ENCODE measurements around the gene RALGPS1.
A peak's percentile ranks its signal among the peaks of the same experiment; 100 is the strongest.

RALGPS1 gene

GRCh38 chr9:126906091-126906490 is 8.5 kb upstream of the RALGPS1 start:
- no peak for DNase-seq

GRCh38 chr9:126907058-126907457 is 7.5 kb upstream of the RALGPS1 start:
- no peak for DNase-seq

GRCh38 chr9:126915281-126915816 is 767 bp downstream of the RALGPS1 start:
- no peak for DNase-seq

DNA sequence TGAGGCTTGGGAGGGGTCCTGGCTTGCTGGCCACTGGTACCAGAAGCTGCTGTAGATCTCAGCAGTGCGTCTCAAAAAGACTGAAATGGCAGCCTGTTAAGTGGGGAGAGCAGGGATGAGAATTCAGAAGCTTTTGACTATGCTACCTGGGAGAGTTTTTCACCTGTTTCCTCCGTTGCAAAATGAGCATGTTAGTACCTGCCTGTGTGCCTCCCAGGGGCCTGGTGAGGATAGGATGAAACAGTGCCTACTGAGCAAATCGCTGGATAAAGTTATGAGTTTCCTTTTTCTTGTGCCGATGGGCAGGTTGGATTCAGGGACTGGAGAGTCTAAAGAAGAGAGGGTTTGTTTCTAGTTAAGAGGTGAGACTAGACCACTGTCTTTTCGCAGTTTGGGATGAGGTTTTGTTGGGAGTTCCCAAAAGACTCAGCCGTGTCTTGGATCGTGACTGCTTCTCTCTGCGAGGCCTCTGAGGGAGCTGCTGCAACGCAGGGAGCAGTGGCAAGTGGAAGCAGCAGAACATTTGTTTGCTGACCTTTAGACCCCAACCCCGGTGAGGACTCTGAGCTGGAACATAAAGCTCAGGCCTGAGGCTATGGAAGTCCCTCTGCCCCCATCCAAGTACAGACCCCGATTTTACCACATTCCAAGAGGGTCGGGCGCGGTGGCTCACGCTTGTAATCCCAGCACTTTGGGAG is 1.4 kb downstream of the RALGPS1 start:
- no peak for DNase-seq

DNA sequence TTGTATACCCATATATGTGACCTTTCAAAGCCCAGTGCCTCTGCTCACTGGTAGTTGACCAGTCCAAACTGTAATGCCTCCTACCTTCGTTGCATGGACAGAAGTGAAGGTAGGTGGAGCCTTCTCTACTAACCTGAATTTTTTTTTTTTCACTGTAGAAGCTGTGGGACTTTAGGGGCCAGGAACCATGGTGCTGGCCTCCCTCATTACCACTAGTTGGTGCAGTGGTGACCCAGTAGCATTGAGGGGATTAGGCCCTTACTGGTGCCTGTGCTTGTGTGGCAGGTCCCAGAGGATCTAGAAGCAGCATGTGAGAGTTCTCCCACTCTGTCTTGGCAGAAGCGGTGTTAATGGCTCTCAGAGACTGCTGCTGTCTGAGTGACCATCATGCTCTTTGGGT is 2.3 kb downstream of the RALGPS1 start:
- DNase-seq = no peak

- no peak for DNase-seq
Observed at GRCh38 chr9:126919193-126919592, 4.6 kb downstream of the RALGPS1 start.

DNA sequence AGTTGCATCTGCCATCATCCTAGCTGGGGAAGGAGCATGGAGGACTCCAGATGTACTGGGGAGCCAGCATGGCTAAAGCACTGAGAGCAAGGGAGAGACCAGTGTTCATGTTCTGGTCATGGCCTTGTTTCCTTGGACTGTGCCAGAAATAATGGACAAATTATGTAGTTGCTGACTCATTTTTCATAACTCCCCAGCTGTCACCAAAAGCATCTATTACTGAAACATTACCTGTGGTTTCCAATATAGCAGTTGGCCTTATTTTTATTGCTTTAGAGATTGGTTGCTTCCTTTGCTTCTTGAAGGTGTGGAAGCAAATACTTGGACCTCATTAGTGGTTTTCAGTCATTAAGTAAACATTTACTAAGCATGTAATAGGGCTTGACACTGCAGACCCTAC is 11.3 kb downstream of the RALGPS1 start:
- no peak for DNase-seq

DNA sequence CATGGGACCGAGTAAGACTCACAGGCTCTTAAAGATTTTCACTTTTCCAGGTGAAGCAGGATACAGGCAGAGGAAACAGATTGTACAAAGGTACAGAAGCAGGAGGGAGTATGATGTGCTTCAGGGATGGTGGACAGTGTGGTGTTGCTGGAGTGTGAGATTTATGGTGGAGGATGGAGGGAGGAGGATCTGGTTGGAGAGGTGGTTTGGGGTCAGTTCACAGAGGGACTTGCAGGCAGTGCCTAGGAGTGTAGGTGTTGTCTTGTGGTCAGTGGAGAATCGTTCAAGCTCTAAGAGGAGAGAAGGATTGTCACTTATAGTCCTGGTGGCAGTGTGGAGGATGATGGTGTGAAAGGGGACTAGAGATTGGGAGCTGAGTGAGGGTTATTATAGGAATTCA is 11.8 kb downstream of the RALGPS1 start:
- no peak for DNase-seq

DNA sequence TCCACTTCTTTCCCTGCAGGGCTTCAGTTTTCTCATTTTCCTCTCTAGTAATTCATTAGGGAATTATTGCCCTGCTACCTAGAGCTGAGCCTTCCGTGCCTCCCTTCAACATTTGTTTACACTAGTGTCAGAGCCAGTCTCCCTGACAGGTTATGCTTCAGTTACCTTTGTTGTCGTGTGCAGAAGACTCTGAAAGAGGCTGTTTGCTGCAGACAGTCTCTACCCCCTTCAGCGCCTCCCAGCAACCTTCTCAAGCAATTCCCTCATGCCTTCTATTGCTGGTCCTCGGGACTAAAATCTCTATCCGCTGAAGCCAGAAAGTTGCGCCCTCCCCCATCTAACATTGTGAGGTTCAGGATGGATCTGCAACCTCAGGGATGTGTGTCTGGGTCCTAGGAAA is 12.8 kb downstream of the RALGPS1 start:
- DNase-seq = no peak

DNA sequence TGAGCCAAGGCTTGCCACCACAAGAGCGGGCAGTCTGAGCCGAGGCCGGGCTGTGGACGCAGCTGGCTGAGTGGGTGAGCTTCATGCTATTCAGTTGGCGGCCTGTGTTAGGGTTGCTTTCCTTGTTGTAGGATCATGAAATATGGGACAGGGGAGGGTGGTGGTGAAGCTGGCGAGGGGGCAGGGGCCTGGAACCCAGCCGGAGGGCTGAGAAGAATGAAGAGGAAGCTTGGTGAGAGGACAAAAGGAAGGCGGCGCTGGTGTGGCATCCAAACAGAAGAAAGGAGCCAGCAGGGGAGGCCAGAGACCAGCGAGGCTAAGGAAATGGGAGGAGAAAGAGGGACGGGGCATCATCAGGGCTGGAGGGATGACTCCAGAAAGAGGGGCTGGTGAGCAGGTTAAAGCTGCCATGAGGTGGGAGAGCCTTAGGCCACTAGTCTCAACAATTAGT is 18.3 kb downstream of the RALGPS1 start:
- no peak for DNase-seq

DNA sequence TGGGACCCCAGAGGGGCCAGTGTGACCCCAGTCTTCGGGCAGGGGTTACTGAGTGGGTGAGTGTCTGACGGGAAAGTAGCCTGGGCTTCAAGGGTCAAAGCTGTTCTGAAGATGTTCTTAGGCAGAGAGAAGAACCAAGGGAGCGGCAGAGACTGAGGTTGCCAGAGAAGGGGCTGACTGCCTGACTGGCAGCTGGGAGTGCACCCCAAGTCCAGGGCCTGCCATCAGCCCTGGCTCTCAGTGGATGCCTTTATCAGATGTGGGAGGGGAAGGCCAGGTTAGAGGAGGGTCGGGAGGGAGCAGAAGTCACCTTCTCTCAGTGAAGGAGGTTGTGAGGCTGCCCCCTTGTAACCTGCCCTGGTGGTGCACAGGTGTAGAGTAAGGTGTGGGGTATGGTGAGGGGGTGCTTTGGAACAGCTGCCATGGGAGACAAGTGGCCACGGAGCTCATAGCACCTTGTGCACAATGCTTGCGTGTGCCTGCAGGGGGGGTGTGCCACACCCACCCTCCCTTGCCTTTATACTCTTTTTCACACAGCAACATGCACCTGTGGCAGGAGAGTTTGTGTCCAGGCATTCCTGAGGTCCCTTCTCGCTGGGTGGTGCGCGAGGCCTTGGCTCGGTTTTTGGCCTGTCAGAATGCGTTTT is 18.9 kb downstream of the RALGPS1 start:
- no peak for DNase-seq

- no peak for DNase-seq
Observed at GRCh38 chr9:126934441-126934840, 19.9 kb downstream of the RALGPS1 start.

GRCh38 chr9:126935630-126936029 is 21.0 kb downstream of the RALGPS1 start:
- peak; percentile 5 for DNase-seq

GRCh38 chr9:126937444-126937843 is 22.9 kb downstream of the RALGPS1 start:
- DNase-seq = no peak

- no peak for DNase-seq
Observed at GRCh38 chr9:126938327-126938726, 23.7 kb downstream of the RALGPS1 start.

DNA sequence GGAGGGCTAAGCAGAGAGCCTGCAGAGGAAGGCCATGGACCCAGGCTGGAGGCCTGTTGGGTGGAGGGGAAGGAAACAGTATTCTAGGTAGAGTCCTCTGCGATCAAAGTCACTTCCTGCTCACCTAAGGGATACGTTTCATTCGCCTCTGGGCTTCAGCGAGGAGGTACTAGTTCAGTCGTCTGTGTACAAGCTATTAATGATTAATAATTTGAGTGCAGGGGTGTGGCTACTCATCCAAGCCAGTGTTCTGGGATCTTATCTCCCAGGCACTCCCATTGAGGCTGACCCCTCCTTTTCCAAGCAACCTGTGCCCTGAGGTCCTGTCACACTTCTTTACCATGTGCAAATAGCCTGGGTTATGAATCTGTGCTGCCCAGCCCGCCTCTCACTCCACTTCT is 25.2 kb downstream of the RALGPS1 start:
- no peak for DNase-seq

DNA sequence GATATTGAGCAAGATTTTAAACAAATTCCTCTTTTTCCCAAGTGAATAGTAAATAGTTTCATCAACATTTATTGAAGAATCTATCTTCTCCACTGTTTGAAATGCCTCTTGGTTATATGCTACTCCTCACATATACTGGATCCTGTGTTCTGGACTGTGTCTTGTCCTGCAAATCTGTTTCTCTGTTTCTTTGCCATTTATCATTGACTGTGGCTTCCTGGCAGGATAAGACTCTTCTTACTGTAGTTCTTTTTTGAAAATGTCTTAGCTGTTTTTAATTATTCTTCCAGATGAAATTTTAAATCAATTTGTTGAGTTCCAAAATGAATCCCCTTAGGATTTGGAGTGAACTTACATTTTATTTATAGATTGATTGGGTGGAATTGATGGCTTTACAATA is 27.8 kb downstream of the RALGPS1 start:
- no peak for DNase-seq

DNA sequence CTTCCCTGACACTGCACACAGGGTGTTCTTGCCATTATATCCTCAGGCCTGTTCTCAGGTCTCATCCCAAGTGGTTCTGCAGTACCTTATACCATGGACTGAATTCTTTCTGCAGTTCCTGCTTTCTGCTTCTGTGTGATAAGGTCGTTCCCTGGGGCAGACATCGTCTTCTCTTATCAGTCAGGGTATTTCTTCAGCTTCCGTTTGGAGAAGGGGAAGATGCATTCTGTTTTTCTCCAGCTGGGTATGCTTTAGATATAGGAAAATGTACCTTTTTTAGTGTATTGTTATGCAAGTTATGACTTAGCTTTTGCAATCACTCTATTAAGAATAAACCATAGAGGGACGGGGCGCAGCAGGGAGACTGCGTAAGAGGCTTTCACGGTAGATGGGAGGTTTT is 31.1 kb downstream of the RALGPS1 start:
- DNase-seq = no peak

DNA sequence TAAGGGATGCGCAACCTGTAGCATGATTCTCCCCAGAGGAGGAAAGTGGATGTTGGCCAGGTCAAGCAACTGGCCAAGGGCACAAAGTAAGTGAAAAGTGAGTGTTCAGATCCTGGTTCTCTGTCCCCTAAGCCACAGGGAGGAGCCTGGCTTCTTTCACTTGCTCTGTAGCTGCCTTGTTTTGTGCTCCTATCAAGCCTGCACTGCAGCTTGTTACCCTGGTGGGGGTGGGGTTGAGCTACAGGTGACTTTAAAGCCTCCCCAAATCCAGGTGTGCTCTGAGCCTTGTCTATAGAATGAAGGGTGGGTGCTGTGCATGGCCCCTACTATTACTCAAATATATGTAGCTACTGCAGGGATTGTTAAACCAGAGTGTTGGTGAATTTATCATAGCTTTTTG is 32.9 kb downstream of the RALGPS1 start:
- DNase-seq = no peak

DNA sequence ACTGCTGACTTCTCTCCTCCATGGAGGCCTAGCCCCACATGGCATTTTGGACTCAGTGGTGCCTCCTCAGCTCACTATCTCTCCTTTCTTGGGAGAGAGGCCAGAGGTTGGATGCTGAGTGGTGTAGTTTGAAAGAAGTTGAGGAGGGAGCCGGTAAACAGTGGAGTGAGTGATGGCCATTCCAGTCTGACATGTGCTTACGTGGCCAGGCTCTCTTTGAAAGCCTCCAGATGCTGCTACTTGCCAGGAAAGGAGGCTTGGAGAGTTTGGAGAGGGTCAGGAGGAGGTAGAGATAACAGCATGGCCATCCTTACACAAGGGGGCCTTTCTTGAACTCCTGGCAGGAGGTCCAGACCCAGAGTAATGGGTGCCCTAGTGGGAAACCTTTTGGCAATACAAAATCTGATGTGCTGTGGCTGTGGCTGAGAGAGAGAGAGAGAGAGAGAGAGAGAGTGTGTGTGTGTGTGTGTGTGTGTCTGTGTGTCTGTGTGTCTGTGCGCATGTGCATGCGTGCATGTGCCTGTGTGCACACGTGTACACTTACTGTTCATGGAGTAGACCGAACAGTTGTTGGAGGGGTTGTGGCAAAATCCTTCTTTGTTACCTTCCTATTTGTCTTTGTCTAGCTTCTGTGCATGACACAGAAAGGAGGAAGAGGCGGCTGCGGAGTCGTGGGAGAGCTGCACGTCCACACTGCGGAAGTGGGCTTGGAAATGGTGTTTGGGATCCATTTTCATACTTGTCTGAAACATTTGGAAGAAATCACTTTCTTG is 37.8 kb downstream of the RALGPS1 start:
- DNase-seq = no peak

- DNase-seq = no peak
Observed at GRCh38 chr9:126953041-126953809, 38.6 kb downstream of the RALGPS1 start.

- DNase-seq = no peak
Observed at GRCh38 chr9:126955811-126956210, 41.2 kb downstream of the RALGPS1 start.

All from HCEC 1CT (cell line).